Amygdala (tissue), 56 donors: ENCODE measurements around the gene RIIAD1.
A peak's percentile ranks its signal among the peaks of the same experiment; 100 is the strongest.
"Not testable (repeated sequence)": the region's sequence is repeated elsewhere in the genome, so short reads cannot be mapped to it uniquely, and the experiment has no call there.

Source experiments
- DNase-seq, 56 donors: peaks; one replicate each; lab custom pipeline; 2025; lab: John Stamatoyannopoulos, UW

RIIAD1 gene

DNA sequence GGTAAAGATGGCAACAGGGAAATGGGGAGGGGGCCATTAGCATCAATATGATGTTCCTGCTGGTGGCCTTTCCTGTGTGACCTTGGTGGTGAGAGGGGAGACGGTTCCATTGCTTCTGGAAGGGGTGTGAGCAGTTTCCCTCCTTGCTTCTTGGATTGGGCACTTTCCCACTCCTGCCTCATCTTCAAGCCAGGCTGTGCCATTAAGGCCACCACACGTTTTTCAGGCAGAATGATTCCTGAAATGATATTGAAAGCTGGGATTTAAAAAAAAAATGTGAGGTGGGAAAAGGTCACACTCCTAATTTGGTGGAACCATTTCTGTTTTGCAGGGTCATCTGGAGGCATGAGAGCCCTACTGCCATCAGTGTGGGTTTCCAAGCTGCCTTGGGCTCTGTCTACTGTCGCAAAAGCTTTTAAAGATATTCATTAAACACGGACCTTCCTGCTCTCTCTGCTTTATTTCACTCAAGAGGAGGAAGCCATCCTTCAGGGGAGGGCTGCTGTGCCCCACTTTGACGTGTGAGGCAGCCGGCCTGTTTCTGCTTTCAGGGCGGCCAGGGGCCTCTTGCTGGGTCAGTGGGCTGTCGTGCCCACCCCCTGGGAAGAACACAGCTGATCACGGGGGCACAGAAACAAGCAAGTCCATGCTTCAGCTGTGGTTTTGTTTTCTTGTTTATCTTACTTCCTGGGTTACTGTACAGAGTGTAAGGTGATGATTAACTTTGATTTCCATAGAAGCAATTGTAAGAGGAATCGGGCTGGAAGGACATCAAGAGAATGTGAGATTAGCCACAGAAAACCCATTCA, 8.0 kb downstream of the RIIAD1 start:
- no peak for DNase-seq

DNA sequence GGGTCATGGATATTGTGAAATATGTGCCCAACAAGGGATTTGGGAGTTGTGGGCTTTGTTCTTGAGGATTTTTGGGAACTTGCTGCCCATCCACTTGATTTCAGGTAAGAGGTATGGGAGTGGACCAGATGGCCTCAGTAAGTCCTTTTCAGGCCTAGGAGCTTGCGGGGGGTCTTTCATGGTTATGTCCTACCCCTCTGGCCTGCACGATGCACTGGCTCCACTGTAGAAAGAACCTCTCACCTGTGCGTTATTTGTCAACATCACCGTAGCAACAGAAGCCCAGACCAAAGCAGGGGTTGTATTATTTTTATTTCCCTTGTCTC, 8.6 kb downstream of the RIIAD1 start:
- DNase-seq, result no peak

DNA sequence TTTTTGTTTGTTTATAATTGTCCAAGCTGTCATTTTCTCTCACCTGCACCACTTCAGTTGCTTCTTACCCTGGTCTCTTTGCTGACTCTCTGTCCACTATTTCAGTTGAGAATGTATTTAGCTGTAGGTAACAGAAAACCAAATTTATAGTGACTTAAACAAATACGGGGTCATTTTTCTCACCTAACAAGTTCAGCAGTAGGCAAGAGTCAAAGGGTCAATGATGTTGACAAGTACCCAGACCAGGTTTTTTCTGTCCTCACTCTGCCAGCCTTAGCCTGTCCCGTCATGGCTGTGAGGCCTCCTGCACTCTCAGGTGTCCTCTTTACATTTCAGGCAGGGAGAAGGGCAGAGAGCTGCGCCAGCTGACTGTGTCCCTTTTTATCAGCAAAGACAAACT, 11.8 kb downstream of the RIIAD1 start:
- DNase-seq, result no peak

DNA sequence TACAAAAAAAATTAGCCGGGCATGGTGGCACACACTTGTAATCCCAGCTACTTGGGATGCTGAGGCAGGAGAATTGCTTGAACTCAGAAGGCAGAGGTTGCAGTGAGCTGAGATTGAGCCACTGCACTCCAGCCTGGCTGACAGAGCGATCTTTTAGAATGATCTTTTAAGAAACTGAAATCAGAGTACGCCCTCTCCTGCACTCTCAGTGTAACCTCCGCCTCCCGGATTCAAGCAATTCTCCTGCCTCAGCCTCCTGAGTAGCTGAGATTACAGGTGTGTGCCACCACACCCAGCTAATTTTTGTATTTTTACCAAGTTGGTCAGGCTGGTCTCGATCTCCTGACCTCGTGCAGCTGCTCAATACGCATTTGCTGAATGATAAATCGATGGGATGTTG, 12.7 kb downstream of the RIIAD1 start:
- DNase-seq, result not testable (repeated sequence)

DNA sequence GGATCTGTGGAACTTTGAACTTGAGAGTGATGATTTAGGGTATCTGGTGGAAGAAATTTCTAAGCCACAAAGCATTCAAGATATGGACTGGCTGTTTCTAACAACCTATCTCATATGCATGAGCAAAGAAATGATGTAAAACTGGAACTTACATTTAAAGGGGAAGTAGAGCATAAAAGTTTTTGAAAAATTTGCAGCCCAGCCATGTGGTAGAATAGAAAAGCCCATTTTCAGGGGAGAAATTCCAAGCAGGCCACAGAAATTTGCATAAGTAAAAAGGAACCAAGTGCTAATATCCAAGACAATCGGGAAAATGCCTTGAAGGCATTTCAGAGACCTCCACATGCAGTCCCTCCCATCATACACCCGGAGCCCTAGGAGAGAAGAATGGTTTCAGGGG, 15.7 kb downstream of the RIIAD1 start:
- DNase-seq, result no peak

DNA sequence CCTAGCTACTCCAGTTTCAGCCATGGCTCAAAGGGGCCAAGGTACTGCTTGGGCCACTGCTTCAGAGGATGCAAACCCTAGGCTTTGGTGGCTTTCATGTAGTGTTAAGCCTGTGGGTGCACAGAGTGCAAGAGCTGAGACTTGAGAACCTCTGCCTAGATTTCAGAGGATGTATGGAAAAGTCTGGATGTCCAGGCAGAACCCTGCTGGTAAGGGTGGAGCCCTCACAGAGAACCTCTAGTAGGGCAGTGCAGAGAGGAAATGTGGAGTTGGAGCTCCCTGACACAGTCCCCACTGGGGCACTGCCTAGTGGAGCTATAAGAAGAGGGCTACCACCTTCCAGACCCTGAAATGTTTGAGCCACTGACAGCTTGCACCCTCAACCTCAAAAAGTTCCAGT, 16.2 kb downstream of the RIIAD1 start:
- no peak for DNase-seq

DNA sequence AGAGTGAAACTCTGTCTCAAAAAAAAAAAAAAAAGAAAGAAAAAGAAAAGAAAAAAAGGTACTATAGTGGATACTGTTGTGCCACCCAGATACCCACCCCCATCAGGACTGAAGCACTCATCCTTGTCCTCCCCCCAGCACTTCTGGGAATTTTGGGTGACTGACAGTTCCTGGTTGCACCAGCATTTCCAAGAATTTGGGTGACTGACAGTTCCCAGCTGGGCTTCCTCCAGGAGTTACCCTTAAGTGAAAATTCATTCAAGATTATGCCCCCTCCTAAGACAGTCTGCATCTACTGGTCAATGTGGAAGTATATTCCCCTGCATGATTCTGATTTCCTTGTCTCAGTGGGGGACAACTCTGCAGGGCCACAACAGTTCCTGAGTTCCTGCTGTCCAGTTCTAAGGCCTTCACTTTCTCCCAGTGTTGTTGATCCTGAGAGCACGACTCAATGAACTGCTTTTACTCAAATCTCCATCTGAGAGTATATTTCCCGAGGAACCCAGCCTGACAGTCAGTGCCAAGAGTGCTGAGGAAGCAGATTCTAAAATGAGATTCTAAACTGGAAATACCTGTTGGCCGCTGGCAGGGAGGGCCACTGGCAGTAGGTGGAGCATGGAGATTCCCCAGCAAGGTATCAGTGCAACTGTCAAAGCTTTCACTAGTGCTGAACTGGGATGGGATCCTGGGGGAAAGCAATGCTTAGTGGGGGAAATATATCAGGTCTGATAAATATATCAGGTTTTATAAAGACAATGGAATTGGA, 18.5 kb downstream of the RIIAD1 start:
- DNase-seq, result no peak

DNA sequence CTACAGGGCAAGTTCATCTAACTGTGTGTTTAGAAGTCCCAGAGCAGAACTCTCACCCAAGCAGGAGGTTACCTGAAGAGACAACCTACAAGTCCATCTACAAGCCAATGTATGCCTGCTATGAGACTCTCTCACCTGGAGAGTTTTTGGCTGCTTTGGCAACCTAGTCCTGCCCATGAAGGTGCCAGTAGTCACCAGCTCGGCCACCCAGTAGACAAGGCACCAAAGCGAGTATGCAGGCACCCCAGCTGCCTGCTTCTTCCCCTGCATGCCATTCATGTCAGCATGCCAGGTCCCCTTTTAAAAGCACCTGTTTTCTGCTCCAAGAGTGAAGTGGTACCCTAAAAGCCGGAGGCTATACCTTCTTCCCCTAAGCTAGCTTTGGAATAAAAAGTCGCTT, 20.2 kb downstream of the RIIAD1 start:
- DNase-seq, result no peak

DNA sequence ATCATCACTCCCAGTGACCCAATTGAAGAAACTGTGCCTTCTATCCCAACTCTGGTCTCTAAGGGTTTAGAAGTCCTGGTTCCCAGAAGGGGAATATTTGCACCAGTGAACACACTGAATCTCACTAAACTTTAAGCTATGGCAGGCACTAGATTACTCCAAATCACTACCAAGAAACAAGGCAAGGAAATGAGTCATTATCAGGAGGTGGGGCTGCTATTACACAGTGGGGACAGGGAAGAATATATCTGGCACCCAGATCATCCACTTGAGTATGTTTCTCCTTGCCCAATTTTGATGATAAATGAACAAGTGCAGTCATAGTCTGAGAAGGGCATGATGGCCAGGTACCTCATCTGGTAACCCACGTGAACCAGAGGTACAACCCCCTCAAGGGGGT, 35.0 kb downstream of the RIIAD1 start:
- no peak for DNase-seq

DNA sequence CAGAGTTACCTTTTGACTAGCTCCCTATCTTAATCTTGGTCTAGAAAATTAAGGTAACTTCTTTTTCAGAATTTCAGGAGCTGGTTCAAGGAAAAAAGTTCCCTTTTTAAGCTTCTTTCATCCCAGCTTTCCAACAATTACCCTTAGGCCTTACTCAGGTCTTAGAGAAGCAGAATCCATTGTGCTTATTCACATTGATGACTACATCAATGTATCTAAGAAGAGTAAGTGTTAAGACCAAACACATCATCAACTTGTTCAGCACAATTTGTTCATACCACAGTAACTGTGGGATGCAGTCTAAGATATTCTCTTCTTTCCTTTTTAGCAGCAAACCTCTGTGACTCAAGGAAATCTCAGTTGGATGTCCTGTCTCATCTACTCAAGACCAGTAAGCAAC, 37.9 kb downstream of the RIIAD1 start:
- DNase-seq, result no peak

DNA sequence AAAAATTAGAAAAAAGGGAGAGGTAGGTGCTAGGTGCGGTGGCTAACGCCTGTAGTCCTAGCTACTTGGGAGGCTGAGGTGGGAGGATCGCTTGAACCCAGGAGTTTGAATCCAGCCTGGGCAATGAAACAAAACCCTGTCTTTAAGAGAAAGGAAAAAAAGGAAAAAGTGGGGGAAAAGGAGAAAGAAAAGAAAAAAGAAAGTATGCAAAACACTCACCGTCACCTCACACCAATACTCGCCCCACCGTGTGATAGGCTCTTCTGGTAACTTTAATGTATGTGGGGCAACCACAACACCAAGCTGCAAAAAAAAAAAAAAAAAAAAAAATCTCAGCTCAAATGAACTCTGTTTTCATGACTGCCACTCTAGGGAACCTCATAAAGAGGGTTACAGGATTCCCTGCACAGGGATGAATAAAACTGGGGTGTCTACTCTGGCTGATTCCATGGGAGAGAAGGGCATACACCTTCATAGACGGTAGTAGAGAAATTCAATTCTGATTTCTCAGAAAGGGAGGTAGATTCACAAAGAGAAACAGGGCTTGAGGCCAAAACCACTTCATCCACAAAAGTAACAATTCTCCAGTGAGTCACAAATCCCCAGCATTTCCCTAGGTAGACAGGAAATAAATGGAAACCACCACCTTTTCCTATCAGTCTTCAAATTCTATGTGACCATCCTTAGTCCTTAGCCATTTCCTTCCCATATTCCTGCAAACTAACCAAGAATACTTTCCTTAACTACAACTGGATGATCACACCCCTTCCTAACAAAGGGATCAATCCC, 39.5 kb downstream of the RIIAD1 start:
- no peak for DNase-seq

DNA sequence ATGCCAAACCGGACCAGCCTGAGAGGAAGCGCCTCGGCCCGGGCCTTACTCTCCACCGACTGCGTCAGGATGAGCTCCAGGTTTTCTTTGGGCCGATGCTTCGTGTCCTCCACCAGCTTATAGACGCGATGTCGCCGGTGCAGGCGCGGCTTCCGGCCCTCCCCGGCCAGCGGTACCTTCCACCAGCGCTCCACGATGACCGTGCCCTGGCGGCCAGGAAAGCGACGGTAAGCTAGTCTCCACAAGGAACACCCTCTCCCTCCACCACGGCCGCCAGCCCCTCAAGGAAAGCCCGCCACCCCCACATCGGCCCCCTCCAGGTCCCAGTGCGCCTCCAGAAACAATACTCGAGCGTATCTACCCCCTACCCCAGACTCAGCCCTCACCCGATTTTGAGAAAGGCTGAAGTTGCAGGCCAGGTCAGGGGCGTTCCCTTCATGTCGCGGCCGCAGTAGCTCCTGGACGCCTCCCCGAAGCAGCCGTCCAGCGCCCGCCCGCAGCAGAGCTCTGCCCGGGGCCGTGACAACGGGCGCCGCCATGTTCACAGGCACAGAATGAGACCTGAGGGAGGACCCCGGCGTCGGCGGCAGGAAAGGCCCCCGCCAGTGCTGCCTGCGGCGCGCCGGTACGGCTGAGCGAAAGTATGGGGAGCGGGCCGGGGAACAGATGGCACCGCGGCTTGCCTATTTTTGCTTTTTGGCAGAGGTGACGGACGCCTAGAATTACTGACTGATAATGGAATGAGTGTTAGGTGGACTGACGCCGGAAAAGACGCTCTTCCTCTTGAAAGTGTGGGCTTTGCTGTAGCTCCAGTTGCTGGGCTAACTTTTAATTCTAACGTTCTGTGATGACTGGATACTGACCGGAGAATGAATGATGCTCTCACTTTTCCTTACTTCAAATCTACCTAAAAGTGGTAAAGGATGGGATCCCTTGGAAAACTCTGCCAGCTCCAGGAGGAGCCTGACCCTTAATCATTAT, 41.9 kb downstream of the RIIAD1 start, which contains the start of gene MRPL9:
MRPL9 (minus strand) TSS at position 556 of the 981 bp plus-strand sequence; CDS start at position 539, 17 bp downstream.
- DNase-seq, result peak in 55 of 56 donors; percentile 10 to 86 (median 68)

DNA sequence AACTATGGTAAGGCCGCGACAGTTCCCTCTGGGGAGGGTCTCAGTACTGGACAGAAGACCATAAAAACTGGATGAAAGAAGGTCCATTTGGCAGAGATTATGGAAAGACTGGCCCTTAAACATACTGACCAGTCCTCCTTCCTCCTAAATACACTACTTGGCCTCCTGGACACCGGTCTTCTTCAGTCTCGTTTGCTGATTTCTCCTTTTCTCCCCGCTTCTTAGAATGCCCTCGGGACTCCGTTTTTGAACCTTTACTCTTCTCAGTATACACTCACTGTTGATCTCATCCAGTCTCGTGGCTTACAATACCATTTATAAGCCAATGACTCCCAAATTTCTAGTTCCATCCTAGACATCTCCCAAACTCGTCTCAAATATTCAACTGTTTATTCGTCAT, 42.7 kb downstream of the RIIAD1 start:
- peak in 1 of 56 donors; percentile 38 for DNase-seq

DNA sequence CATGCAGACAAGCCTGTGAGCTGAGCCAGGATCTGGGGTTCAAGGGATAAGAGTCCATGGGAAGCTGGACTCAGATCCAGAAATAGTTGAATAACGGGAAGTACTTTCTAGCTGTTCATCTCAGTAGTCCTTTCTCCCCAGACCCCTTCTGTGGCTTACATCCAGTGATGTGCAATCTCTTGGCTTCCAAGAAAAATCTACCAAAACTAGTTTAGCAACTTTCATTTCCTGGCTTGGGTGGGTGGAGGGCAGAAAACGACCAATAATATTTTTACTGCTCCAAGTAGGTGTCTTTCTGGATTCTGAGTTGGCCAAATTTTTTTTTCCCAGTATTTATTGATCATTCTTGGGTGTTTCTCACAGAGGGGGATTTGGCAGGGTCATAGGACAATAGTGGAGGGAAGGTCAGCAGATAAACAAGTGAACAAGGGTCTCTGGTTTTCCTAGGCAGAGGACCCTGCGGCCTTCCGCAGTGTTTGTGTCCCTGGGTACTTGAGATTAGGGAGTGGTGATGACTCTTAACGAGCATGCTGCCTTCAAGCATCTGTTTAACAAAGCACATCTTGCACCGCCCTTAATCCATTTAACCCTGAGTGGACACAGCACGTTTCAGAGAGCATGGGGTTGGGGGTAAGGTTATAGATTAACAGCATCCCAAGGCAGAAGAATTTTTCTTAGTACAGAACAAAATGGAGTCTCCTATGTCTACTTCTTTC, 47.2 kb downstream of the RIIAD1 start:
- not testable (repeated sequence) for DNase-seq

DNA sequence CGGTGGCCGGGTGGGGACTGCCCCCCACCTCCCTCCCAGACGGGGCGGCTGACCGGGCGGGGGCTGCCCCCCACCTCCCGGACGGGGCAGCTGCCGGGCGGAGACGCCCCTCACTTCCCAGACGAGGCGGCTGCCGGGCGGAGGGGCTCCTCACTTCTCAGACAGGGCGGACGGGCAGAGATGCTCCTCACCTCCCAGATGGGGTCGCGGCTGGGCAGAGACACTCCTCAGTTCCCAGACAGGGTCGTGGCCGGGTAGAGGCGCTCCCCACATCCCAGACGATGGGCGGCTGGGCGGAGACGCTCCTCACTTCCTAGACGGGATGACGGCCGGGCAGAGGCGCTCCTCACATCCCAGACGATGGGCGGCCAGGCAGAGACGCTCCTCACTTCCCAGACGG, 47.9 kb downstream of the RIIAD1 start:
- DNase-seq, result not testable (repeated sequence)

DNA sequence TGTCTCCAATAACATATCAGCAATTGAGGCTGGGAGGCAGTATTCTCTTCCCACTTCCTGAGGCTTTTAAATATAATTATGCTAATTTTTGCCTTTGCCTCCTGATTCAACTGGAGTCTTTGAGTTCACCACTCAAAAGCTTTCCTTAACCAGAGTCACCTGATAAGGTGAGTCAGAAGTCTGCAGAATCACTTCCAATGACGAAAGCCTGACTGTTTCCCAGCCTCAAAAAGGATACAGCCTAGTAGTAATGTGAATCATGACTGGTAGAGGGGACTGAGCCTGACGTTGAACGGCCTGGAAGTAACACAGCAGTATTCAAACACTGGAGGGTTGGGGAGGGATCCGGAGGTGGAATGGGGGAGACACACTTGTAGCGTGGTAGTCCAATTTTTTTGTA, 52.4 kb downstream of the RIIAD1 start:
- no peak for DNase-seq

DNA sequence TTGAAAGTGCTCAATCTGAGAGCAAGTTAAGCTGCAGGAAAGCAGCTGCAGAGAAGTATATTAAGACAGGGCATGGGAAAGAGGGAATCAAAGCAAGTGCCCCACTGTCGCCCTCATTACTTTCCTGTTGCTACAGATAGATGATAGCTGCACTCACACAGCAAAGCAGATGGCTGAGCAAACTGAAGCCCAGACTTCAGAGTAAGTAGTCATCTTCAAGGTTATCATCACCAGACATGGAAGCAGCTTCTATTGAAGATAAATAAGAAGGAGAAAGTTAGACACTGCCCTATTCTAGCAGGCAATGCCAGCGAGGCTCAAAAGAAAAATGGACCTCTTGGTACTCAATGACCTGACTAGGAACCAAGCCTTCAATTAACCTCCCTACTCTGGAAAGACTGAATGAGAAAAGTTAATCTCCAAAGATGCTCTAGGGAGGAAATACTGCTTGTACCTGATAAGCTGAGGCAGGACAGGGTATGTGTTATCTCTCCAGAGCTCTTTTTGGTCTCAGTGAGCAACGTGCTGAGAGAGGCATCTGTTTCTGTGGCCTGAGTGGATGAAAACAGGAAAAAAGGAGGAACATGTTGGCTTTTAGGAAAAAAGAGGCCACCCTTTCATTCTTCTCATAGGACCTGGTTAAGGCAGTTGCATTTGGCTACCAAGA, 53.1 kb downstream of the RIIAD1 start:
- no peak for DNase-seq

DNA sequence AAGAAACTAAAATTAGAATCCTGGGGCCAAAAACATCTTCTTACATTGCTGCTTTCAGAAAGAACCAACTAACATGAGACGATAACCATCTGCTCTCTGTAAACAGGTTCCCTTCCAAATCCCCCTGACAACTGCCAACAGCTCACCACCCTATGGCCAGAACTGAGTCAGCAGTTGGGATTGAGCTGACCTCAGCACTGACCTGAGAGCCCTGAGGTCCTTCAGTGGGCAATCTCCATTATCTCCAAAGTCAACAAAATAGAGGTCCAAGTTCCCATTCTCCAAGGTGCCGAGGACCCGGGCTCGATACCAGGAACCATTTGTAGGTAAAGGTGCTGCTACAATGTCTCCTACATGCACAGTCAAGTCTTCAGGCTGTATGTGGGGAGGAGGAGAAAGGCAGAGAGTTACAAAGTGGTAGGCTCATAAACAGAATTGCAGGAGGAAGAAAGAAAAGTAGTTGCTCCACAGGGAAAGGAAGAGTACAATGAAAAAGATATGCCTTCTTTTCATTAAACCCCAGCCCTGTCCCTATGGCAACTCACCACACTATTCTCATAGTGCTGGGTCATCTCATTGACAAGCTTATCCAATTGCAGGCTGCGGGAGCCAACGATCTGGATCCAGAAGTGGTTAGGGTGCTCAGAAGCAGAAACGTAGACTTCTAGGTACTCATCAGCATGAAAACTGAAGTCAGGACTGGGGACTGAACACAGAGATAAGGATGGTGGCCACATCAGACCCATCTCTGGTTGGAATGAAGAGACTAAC, 54.8 kb downstream of the RIIAD1 start:
- DNase-seq, result no peak
